ENCODE data around the gene NFIB. TPM values are rescaled to one million over a fixed set of nuclear protein-coding genes. Genes with fewer than 3 reads are reported as not detected.

Gene NFIB
- total and polyA plus RNA-seq, 2 of the 8 experiments (the other 6 are each of a cell fraction or from before 2014, with no cell fraction given): 2.6 to 13.1 TPM

DNA sequence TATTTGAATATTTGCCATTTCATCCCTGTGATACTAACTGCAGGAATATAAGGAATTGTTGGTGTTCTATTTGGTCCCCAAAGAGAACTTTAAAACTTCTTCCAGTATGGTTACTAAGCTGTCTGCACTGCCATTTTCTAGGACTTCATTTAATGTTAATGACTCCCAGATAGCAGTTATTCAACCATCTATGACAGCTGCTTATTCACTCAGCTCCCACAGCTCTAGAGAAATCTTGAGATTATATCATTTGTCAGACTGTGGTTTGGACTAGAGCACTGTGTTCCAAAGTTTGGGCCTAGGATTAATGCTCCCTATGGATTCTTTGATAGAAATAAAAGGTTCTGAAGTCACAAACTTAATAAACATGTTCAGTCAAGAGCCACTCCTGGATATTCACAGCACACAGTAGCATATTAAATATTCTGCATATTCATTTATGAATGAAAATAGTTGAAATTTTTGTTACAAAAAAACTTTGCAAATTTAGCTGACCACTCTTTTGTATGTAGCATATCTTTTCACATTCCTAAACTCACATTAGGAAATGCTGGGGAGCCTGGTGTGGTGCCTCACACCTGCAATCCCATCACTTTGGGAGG lies 173.7 kb downstream of the NFIB start:
- H3K79me2 ChIP-seq (ENCODE audit: control insufficient read depth in 1 of 2, insufficient read depth in 2 of 2, low read length in 2 of 2): no peaks in the 10 kb centered on the region
- H4K20me1 ChIP-seq (replicated peaks in 1 of 2; ENCODE audit: control insufficient read depth in 1 of 2, insufficient read depth in 2 of 2, low read length in 2 of 2): no peaks in the 10 kb centered on the region
- H2BK120ac ChIP-seq (replicated peaks; ENCODE audit: low read depth, low read length): no peak overlapping the region
- H2BK12ac ChIP-seq (ENCODE audit: low read depth, low read length): no peak overlapping the region
- H3K56ac ChIP-seq (replicated peaks; ENCODE audit: insufficient read length, low read depth, low read length): no peak overlapping the region
- H3K9ac ChIP-seq (replicated peaks in 1 of 4; ENCODE audit: extremely low read depth in 1 of 4, low read depth in 3 of 4, low read length in 3 of 4): no peak overlapping the region
- H3K23ac ChIP-seq (ENCODE audit: insufficient read length): no peak overlapping the region
- FAIRE-seq (no peak), DNase-seq (ENCODE audit: low read depth in 1 of 2, low spot score in 2 of 2) (no peak)
- no peak overlapping the region for H3K18ac ChIP-seq (ENCODE audit: extremely low read depth, low read length)
- H3K36me3 ChIP-seq (ENCODE audit: control insufficient read depth in 2 of 4, insufficient read depth in 4 of 4, low read length in 3 of 4): no peaks in the 10 kb centered on the region
- H3K4me2 ChIP-seq (ENCODE audit: insufficient read depth in 1 of 2, low read depth in 2 of 2, low read length in 2 of 2): no peak overlapping the region
- ChIA-PET POLR2A (ENCODE audit: partially characterized antibody) (no interaction called here), CTCF (ENCODE audit: partially characterized antibody) (interaction anchor here (1.6 kb wide), 2 partner anchors 11 to 19 kb away, joined by 4 to 5 read pairs; no protein-coding TSS in a partner anchor)
- no peak overlapping the region for H2AK5ac ChIP-seq (ENCODE audit: low read depth, low read length)
- H3K23me2 ChIP-seq (ENCODE audit: low read depth, low read length): no peaks in the 10 kb centered on the region
- H3K14ac ChIP-seq (ENCODE audit: insufficient read length): no peak overlapping the region
- no peaks in the 10 kb centered on the region for H3K27me3 ChIP-seq (replicated peaks in 1 of 4; ENCODE audit: control insufficient read depth in 3 of 4, extremely low read depth in 1 of 4, insufficient read depth in 3 of 4, low read length in 3 of 4)
- H3K4ac ChIP-seq (replicated peaks; ENCODE audit: insufficient read length, low read depth, low read length): no peak overlapping the region
- no peak overlapping the region for H3K27ac ChIP-seq (ENCODE audit: low read depth, low read length)
- H4K91ac ChIP-seq (replicated peaks; ENCODE audit: insufficient read length, low read length): no peak overlapping the region
- H4K5ac ChIP-seq (ENCODE audit: insufficient read length, low read depth, low read length): no peak overlapping the region
- no peaks in the 10 kb centered on the region for H3K9me3 ChIP-seq (ENCODE audit: insufficient read depth in 2 of 2, low read depth in 1 of 2, low read length in 1 of 2)
- H3K4me3 ChIP-seq (ENCODE audit: extremely low read depth in 1 of 4, insufficient read depth in 2 of 4, low read depth in 3 of 4, low read length in 4 of 4): no peak overlapping the region
- no peak overlapping the region for H2BK20ac ChIP-seq (ENCODE audit: low read length)
- no peak overlapping the region for H2BK5ac ChIP-seq (ENCODE audit: low read depth, low read length)
- H3K4me1 ChIP-seq (replicated peaks in 1 of 4; ENCODE audit: control insufficient read depth in 3 of 4, insufficient read depth in 4 of 4, low read length in 3 of 4): no peaks in the 10 kb centered on the region
- no peak overlapping the region for H2AFZ ChIP-seq (ENCODE audit: low read length)
- H4K8ac ChIP-seq (ENCODE audit: extremely low read depth, insufficient read depth, low read length): no peak overlapping the region
- no peak overlapping the region for H2BK15ac ChIP-seq (ENCODE audit: low read length)
- no peaks in the 10 kb centered on the region for H3K79me1 ChIP-seq (ENCODE audit: low read depth, low read length)
- TF ChIP-seq, protein P1, sequence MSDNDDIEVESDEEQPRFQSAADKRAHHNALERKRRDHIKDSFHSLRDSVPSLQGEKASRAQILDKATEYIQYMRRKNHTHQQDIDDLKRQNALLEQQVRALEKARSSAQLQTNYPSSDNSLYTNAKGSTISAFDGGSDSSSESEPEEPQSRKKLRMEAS (IDR thresholded peaks at IDR 0.05): no peak
- TF ChIP-seq SIX5 (IDR thresholded peaks at IDR 0.05; ENCODE audit: low read depth, low read length): no peak
